Urinary bladder (tissue), 4 donors: Measurements from ENCODE around the gene ZNF638. TPM values are rescaled to one million over a fixed set of nuclear protein-coding genes. Genes with fewer than 3 reads are reported as not detected.
A peak's percentile ranks its signal among the peaks of the same experiment; 100 is the strongest.

ENCODE experiments used
- DNase-seq: peaks from one replicate; pipeline ENCODE4 v3.0.0-alpha.2; 2015; ENCODE audit errors: extremely low spot score
- H3K27ac ChIP-seq: one replicate; pipeline ENCODE4 v1.5.1; 2013; ENCODE audit warnings: low read depth, mild to moderate bottlenecking, moderate library complexity
- H3K36me3 ChIP-seq: one replicate; pipeline ENCODE4 v1.6.1; 2013; ENCODE audit warnings: mild to moderate bottlenecking, moderate library complexity; ENCODE audit not compliant: insufficient read depth
- H3K4me1 ChIP-seq: one replicate; pipeline ENCODE4 v1.6.1; 2013; ENCODE audit warnings: mild to moderate bottlenecking, moderate library complexity; ENCODE audit not compliant: insufficient read depth
- H3K4me3 ChIP-seq: one replicate; pipeline ENCODE4 v1.5.1; 2013; ENCODE audit warnings: low read depth, low read length
- WGBS: extraction: QIAGEN DNeasy Blood & Tissue Kit; methylation state at CpG from one replicate; pipeline ENCODE4 v1.1.7; 2013; 5-methylcytosine and 5-hydroxymethylcytosine counted together
- polyA plus RNA-seq: library from polyadenylated mRNA; stranded (reverse); fragments of 200-250 nt; gene quantifications from one replicate; pipeline ENCODE4 v1.2.3, GENCODE V29; 2013
- total RNA-seq: library from RNA; depleted of rRNA; stranded (reverse); fragments of >200 nt; gene quantifications from one replicate; pipeline ENCODE4 v1.2.3, GENCODE V29; 2014
- donor health status: healthy with polysubstance abuse.
- donor health status: healthy.

ZNF638 gene, protein sequence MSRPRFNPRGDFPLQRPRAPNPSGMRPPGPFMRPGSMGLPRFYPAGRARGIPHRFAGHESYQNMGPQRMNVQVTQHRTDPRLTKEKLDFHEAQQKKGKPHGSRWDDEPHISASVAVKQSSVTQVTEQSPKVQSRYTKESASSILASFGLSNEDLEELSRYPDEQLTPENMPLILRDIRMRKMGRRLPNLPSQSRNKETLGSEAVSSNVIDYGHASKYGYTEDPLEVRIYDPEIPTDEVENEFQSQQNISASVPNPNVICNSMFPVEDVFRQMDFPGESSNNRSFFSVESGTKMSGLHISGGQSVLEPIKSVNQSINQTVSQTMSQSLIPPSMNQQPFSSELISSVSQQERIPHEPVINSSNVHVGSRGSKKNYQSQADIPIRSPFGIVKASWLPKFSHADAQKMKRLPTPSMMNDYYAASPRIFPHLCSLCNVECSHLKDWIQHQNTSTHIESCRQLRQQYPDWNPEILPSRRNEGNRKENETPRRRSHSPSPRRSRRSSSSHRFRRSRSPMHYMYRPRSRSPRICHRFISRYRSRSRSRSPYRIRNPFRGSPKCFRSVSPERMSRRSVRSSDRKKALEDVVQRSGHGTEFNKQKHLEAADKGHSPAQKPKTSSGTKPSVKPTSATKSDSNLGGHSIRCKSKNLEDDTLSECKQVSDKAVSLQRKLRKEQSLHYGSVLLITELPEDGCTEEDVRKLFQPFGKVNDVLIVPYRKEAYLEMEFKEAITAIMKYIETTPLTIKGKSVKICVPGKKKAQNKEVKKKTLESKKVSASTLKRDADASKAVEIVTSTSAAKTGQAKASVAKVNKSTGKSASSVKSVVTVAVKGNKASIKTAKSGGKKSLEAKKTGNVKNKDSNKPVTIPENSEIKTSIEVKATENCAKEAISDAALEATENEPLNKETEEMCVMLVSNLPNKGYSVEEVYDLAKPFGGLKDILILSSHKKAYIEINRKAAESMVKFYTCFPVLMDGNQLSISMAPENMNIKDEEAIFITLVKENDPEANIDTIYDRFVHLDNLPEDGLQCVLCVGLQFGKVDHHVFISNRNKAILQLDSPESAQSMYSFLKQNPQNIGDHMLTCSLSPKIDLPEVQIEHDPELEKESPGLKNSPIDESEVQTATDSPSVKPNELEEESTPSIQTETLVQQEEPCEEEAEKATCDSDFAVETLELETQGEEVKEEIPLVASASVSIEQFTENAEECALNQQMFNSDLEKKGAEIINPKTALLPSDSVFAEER (N-terminal part only)
- total RNA-seq (492 TPM), polyA plus RNA-seq (69.3 TPM)

- Histone ChIP-seq H3K36me3 (no peaks in the 10 kb centered on the region), H3K4me1 (peaks cover 3% of the 10 kb centered on the region), H3K27ac (peak within 1 kb of the TSS; percentile 97), H3K4me3 (peak within 1 kb of the TSS; percentile 90)
- WGBS, result under 1% methylated on average over 82 of the region's 82 CpGs
- DNase-seq, result peak; percentile 92
Observed at GRCh38 chr2:71331581-71332434, at the start of gene ZNF638. TSS of gene ZNF638 (plus strand) at chr2:71331782. CDS start at chr2:71348955, 17,173 bp downstream.

DNA sequence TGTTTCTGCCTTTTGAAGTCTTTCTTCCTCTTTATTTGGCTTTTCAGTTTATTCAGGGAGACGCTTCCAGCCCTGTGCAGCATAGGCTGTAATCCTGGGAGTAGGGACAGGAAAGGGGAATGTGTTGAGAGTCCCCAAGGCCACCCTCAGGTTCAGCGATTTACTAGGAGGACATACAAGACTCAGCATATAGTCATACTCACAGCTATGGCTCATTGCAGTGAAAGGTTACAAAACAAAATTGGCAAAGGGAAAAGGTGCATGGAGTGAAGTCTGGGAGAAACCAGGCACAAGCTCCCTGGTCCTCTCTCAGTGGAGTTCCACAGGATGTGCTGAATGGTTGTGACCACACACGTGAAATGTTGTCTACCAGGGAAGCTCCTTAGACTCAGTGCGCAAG is 49.6 kb upstream of the ZNF638 start:
- no peaks in the 10 kb centered on the region for H3K4me1 ChIP-seq
- H3K4me3 ChIP-seq, result no peak overlapping the region
- H3K27ac ChIP-seq, result no peak overlapping the region
- 83% methylated on average over 4 of the region's 4 CpGs for WGBS
- no peaks in the 10 kb centered on the region for H3K36me3 ChIP-seq
- DNase-seq, result no peak

DNA sequence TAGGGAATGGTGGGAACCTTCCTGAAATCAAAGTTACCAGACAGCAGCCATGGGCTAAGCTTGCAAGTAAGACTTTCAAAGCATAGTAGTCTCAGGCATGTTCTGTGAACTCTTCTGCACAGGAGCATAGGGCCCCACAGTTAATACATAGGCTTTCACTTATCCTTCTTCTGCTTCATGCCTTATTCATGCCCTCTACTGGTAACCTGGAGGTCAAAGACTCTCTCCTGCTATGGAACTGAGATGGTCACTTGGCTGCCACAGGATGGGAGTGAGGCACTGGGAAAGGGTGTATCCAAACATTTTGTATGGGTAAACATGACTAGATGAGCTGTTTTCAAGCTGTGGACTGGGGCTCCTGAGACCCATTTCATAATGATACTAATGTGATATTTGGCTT is 49.1 kb upstream of the ZNF638 start:
- Histone ChIP-seq H3K4me3 (no peak overlapping the region), H3K4me1 (no peaks in the 10 kb centered on the region), H3K27ac (no peak overlapping the region), H3K36me3 (no peaks in the 10 kb centered on the region)
- DNase-seq, result no peak

DNA sequence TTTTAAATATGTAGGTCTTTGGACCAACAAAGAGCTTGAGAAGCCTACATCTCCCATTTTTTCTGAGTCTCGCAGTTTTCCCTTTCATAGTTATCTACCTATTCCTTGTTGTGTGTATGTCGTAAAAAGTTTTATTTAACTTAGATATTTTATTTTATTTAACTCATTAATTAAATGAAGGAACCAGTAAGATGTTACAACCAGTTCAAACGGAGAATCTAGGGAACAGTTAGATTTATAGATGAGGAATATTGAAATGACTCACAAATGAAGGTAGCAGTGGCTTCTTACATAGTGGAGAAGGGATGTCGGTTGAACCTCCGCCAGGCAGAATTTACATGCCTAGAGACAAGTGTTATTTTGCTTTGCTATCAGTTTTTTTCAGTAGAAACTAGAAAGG is 48.5 kb upstream of the ZNF638 start:
- Histone ChIP-seq H3K4me1 (no peaks in the 10 kb centered on the region), H3K4me3 (no peak overlapping the region), H3K36me3 (no peaks in the 10 kb centered on the region), H3K27ac (no peak overlapping the region)
- DNase-seq, result no peak
- WGBS, result 89% methylated on average over 5 of the region's 5 CpGs

- H3K4me1 ChIP-seq, result no peaks in the 10 kb centered on the region
- DNase-seq, result no peak
- no peaks in the 10 kb centered on the region for H3K36me3 ChIP-seq
- WGBS, result 76% methylated on average over 2 of the region's 2 CpGs
- H3K27ac ChIP-seq, result no peak overlapping the region
- H3K4me3 ChIP-seq, result no peak overlapping the region
Observed at GRCh38 chr2:71285706-71286105, 45.9 kb upstream of the ZNF638 start.

GRCh38 chr2:71291398-71291797 is 40.2 kb upstream of the ZNF638 start:
- no peak overlapping the region for H3K4me3 ChIP-seq
- DNase-seq, result no peak
- WGBS, result 57% methylated on average over 4 of the region's 4 CpGs

GRCh38 chr2:71292159-71292558 is 39.4 kb upstream of the ZNF638 start:
- no peak overlapping the region for H3K27ac ChIP-seq
- H3K36me3 ChIP-seq, result no peaks in the 10 kb centered on the region
- H3K4me1 ChIP-seq, result no peaks in the 10 kb centered on the region
- 48% methylated on average over 1 of the region's 1 CpG for WGBS
- no peak overlapping the region for H3K4me3 ChIP-seq
- DNase-seq, result no peak

More at GRCh38 chr2:71291398-71291797, 40.2 kb upstream of the ZNF638 start:
- no peak overlapping the region for H3K27ac ChIP-seq
- H3K4me1 ChIP-seq, result no peaks in the 10 kb centered on the region
- no peaks in the 10 kb centered on the region for H3K36me3 ChIP-seq

DNA sequence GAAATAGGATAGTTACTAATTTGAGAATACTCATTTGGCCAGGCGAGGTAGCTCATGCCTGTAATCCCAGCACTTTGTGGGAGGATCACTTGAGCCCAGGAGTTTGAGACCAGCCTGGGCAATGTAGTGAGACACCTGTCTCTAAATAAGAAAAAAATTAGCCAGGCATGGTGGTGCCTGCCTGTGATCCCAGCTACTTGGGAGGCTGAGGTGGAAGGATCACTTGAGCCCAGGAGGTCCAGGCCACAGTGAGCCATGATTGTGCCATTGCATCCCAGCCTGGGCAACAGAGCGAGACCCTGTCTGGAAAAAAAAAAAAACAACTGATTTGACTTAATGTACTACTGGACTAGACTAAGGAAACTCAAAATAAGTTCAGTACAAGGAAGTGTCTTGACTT is 32.7 kb upstream of the ZNF638 start:
- WGBS, result 74% methylated on average over 2 of the region's 2 CpGs
- Histone ChIP-seq H3K4me3 (no peak overlapping the region), H3K36me3 (no peaks in the 10 kb centered on the region), H3K4me1 (no peaks in the 10 kb centered on the region), H3K27ac (no peak overlapping the region)
- no peak for DNase-seq

DNA sequence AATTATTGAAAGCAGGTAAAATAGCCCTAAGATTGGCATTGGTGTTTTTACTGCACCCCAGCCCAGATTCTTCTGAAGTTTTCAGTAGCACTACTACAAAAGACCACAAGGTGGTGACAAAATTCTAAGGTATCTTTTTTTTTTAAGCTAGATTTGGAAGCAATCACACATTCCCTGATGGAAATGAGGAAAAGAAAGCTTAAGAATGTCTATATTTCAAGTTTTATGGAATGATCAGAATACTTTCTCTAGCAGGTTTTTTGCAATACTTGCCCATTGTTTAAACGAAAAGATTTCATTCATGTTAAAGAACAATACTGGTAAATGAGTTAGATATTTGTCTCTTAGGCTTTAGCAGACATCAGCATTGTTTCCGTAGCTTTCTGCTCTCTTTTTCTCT is 32.1 kb upstream of the ZNF638 start:
- no peak overlapping the region for H3K27ac ChIP-seq
- no peak overlapping the region for H3K4me3 ChIP-seq
- H3K4me1 ChIP-seq, result no peaks in the 10 kb centered on the region
- H3K36me3 ChIP-seq, result no peaks in the 10 kb centered on the region
- no peak for DNase-seq
- 55% methylated on average over 2 of the region's 2 CpGs for WGBS

- Histone ChIP-seq H3K4me3 (no peak overlapping the region), H3K27ac (no peak overlapping the region), H3K36me3 (no peaks in the 10 kb centered on the region), H3K4me1 (no peaks in the 10 kb centered on the region)
- WGBS, result 61% methylated on average over 3 of the region's 3 CpGs
- DNase-seq, result no peak
Observed at GRCh38 chr2:71303849-71304248, 27.7 kb upstream of the ZNF638 start.

DNA sequence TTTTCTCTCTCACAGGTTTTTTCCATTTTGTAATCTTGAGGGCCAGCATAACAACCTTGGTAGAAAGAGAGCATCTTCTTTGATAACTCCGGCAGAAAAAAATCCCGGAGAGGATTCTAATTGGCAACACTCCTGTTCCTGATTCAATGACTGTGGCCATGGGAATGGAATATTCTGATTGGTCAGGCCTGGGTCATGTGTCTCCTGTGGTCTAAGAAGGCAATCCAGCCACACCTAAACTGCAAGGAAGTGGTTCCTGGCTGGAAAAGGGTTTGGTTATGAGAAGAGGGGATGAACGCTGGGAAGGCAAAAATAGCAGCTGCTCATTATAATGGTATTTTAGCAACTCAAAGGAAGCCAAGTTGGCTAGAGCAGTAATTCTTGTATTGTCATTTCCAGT is 24.8 kb upstream of the ZNF638 start:
- H3K36me3 ChIP-seq, result no peaks in the 10 kb centered on the region
- no peak overlapping the region for H3K27ac ChIP-seq
- no peak for DNase-seq
- 66% methylated on average over 3 of the region's 3 CpGs for WGBS
- H3K4me1 ChIP-seq, result no peaks in the 10 kb centered on the region
- H3K4me3 ChIP-seq, result no peak overlapping the region

DNA sequence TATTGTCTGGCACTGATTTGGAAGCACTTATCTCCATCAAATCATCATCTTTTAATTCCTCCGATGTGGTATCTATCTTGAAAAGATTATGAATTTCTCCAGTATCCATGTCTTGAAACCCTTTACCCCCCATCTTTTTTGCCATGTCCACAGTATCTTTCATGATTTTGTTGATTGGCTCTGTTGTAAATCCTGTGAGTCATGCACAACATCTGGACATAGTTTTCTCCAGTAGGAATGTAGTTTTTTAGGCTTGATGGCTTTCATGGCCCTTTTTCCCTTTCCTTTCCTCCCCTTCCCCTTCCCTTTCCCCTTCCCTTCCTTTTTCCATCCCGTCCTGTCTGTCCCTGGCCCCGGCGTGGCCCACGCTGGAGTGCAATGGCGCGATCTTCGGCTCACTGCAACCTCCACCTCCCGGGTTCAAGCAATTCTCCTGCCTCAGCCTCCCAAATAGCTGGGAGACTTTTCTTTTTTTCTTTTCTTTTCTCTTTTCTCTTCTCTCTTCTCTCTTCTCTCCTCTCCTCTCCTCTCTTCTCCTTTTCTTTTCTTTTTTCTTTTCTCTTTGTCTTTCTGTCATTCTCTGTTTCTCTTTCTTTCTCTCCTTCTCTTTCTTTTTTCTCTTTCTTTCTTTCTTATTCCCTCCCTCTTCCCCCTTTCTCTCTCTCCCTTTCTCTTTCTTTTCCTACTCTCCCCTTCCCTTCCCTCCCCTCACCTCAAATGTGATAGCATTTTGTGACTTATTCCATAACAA is 18.4 kb upstream of the ZNF638 start:
- no peak overlapping the region for H3K4me3 ChIP-seq
- H3K36me3 ChIP-seq, result no peaks in the 10 kb centered on the region
- 85% methylated on average over 9 of the region's 9 CpGs for WGBS
- H3K4me1 ChIP-seq, result no peaks in the 10 kb centered on the region
- no peak overlapping the region for H3K27ac ChIP-seq
- DNase-seq, result no peak
